Left cardiac atrium (tissue), 4 donors: Measurements from ENCODE around the gene ZNF445. TPM values are rescaled to one million over a fixed set of nuclear protein-coding genes. Genes with fewer than 3 reads are reported as not detected.
"Not testable (repeated sequence)": the region's sequence is repeated elsewhere in the genome, so short reads cannot be mapped to it uniquely, and the experiment has no call there.

Experiments
- ATAC-seq, 2 donors: fragments of 200-7000 bp; cut with Tn5 transposase; one replicate each; pipeline ENCODE4 v1.9.1; 2020; ENCODE audit warnings: mild to moderate bottlenecking in 2 of 2, moderate library complexity in 2 of 2
- DNase-seq: peaks from one replicate; pipeline ENCODE4 v3.0.0-alpha.2; 2020
- intact Hi-C, 2 donors: fragments of 100-400 bp; cut with DNase I; formaldehyde crosslinking; loops; one replicate each; pipeline versions ENCODE4 v1.14.1 to v1.15.1; 2022 to 2023
- total RNA-seq, 2 donors: library from RNA; stranded (reverse); fragmentation: NEBNext Ultra II Directional; extraction: Animal tissue kit (Norgen Biotek cat#: 25700); gene quantifications; one replicate each; pipeline ENCODE4 v1.2.1, GENCODE V29; 2021
- donor health status: DM: no; HTN: yes; CAD: no.
- donor health status: DM: no; HTN: yes; CAD: no; lungs with severe emphysema.
- donor health status: DM: yes; HTN: yes; CAD: no.
- donor health status: Dilated cardiomyopathy.

Gene ZNF445
- total RNA-seq, 2 donors from 2014 or later, result 11.1 to 13.5 TPM

- ATAC-seq, result no peak
- DNase-seq, result no peak
- intact Hi-C loops, result no loop called here
Measured at GRCh38 chr3:44444896-44445691, 32.4 kb downstream of the ZNF445 start.

DNA sequence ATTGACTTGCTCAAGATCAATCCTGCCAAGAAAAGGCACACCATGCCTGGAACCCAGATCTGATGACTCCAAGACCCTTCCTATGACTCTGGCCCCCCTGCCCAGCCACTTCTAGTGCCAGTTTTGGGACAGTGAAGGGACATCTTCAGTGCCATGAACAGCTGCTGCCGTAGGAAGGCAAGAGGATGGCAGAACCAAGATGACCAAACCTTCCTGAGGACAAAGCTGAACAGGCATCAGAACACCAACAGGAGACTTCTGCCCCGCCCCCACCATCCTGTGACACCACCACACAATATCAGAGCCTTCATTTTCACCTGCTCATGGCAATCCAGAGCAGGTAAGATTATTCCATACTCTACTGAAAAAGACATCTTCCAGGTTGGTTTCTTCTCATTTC, 33.0 kb downstream of the ZNF445 start:
- DNase-seq (no peak), ATAC-seq (no peak)
- intact Hi-C loops, result no loop called here

DNA sequence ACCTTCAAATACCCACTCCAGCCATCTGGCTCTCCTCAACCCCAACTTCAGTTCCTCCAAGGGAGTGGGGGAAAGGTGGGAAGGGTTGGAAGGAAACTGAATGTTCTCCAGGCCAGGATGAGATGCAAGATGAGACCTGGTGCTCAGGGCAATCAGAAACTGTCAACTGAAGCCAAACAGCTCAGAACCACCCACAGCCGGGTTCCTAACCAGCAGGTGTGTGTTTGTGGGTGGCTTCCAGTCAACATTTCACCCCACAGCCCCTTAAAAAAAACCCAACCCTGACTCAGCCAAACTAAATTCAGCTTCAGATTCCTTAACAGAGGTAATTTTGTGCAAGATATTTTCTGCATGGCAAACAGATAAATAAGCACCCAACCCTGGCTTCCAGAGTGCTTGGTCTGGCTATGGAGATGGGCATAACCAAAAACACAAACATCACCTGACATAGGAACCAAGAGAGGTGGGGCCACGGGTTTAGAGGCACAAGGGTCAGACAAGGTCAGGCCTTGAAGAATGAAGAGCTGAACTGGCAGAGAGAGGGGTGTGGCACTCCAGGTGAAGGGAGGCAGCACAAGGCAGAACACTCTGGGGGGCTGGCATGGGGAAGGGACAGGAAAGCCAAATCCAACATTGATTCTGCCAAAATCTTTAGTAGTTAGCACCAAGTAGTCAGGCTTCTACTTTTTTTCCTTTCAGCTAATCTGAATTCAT, 34.7 kb downstream of the ZNF445 start:
- ATAC-seq (no peak), DNase-seq (no peak)
- intact Hi-C loops, result no loop called here

DNA sequence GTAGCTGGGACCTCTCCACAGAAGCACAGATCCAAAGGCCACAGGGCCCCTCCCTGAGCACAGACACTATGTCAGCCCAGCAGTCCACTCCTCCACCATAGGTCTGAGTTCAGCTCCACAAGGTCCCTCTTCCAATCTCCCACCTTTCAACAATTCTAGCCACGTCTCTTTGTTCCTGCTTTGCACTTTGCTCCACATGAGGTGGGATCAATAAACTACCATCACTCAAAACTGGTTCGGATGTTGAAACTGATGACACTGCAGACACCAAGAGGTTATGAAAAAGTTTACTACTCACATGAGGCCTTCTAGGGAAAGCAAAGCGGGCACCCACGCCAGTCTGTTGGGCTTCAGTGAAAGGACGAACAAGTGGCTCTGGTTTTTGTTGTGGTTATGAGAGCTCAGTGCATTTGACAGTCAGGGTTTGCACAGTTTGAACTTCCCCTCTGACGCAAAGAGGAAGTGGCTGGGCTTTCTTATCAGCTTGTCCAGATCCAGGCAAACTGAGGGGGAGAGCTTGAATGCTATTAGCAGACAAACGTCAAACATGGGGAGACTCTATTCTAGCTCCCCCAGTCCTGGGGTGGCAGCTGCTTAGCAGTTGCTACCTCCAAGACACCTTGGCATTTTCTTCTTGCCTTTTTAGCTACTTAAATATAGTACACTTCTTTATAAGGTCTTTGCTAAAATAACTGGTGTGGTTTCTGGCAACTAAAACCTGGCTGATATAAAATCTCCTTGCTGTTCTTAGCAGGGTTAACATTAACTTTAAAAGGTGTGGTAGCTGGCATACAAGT, 37.8 kb downstream of the ZNF445 start:
- peak; percentile 81 for DNase-seq
- intact Hi-C loops, result no loop called here
- ATAC-seq, result peak; percentile 94

GRCh38 chr3:44437800-44438199, 39.7 kb downstream of the ZNF445 start:
- DNase-seq, result no peak
- ATAC-seq, result no peak
- intact Hi-C loops, result no loop called here

- ATAC-seq (no peak), DNase-seq (no peak)
- intact Hi-C loops, result no loop called here
Measured at GRCh38 chr3:44436181-44436580, 41.3 kb downstream of the ZNF445 start.

- intact Hi-C loops, result no loop called here
- DNase-seq (no peak), ATAC-seq (no peak)
Measured at GRCh38 chr3:44434834-44435510, 42.5 kb downstream of the ZNF445 start.

- peak in 1 of 2 donors; percentile 63 for ATAC-seq
- no peak for DNase-seq
- intact Hi-C loops, result no loop called here
Measured at GRCh38 chr3:44430466-44430865, 47.0 kb downstream of the ZNF445 start.

GRCh38 chr3:44429459-44429858, 48.0 kb downstream of the ZNF445 start:
- ATAC-seq (no peak), DNase-seq (no peak)
- intact Hi-C loops, result no loop called here

DNA sequence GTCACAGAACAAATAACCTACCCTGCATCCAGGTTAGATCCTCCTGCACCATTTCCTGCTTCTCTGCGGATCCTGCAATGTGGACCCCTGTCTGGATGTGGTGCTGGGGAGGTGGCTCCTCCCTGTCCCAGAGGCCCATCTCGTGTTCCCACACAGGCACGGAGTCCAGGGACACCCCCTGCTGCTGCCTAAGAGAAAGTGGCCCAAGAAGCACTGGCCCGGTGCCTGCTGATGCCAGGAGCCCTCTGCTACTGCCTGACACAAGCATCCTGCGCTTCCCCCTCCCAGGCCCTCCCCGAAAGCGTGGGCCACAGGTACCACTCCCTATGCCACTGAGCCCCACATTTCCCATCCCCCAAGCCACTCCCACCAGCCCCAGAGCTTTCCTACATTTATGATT, 48.6 kb downstream of the ZNF445 start:
- intact Hi-C loops, result no loop called here
- ATAC-seq, result no peak
- DNase-seq, result no peak

- ATAC-seq (peak in 1 of 2 donors; percentile 25), DNase-seq (no peak)
- intact Hi-C loops, result no loop called here
Measured at GRCh38 chr3:44427683-44428082, 49.8 kb downstream of the ZNF445 start.

GRCh38 chr3:44424758-44425157, 52.7 kb downstream of the ZNF445 start:
- intact Hi-C loops, result no loop called here

GRCh38 chr3:44421280-44421679, 56.2 kb downstream of the ZNF445 start:
- intact Hi-C loops, result no loop called here
- ATAC-seq (no peak), DNase-seq (no peak)

More at GRCh38 chr3:44424758-44425157, 52.7 kb downstream of the ZNF445 start:
- ATAC-seq (no peak), DNase-seq (no peak)

DNA sequence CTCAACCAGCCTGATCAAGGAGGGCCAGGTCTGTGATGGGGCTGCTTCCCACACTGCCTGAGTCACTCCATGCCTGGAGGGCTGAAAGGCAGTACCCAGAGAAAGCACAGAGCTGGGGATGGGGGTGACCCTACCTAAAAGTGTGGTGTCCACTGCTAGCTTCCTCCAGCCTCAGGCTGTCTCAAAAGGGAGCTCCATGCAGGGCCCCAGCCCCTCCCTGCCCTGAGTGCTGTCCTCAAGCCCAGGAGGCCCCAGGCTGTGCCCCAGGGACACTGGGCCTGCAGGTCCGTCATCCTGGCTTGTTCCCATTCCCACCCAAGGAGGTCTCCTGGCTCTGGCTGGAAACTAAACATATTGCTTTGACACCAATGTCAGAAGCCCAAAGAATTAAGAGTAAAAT, 56.8 kb downstream of the ZNF445 start:
- intact Hi-C loops, result no loop called here
- no peak for DNase-seq
- ATAC-seq, result no peak

DNA sequence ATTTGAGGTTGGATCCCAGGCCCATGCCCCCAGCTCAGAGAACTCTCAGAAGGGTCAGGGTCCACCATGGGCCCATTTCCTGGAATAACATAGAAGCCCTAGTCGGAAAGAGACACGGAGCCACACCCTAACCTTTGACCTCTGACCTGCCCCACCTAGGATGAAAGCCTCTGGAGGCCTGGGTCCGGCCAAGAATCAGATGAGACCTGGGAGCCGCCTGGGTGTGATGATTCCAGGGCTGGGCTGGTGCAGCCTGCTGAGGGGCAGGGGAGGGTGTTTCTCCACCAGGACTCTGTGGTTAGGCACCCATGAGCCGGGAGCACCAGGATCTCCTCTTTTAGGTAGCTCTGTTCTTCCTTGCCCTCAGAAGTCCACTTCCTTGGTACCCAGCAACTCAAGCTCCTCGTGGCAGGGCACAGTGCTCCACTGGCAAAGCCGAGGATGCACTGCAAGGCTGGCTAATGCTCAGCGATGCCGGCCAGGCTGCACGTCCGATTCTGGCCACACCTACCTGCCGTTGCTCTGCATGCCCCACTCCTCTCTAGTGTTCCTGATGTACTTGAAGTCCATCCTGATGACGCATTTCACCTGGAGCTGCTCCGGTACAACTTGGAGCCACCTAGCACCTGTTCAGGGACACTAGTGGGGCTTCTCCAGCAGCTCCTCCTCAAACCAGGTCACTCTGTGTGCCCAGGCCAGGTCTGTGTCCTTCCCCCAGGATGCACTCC, 57.4 kb downstream of the ZNF445 start:
- DNase-seq, result no peak
- no peak for ATAC-seq
- intact Hi-C loops, result no loop called here

GRCh38 chr3:44419116-44419922, 58.2 kb downstream of the ZNF445 start:
- intact Hi-C loops, result no loop called here
- ATAC-seq (no peak), DNase-seq (no peak)

GRCh38 chr3:44418549-44418948, 58.9 kb downstream of the ZNF445 start:
- intact Hi-C loops, result no loop called here
- no peak for DNase-seq
- no peak for ATAC-seq

DNA sequence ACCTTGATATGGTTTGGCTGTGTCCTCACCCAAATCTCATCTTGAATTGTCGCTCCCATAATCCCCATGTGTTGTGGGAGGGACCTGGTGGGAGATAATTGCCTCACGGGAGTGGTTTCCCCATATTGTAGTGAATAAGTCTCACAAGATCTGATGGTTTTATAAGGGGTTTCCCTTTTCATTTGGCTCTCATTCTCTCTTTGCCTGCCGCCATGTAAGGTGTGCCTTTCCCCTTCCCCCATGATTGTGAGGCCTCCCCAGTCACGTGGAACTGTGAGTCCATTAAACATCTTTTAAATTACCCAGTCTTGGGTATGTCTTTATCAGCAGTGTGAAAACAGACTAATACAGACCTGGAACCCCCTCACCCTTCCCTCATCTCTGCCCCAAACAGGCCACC, 59.4 kb downstream of the ZNF445 start:
- ATAC-seq, intact Hi-C loops, DNase-seq: not testable (repeated sequence)
